Thyroid gland (tissue), 4 donors: Measurements from ENCODE around the gene ZNHIT1. TPM values are rescaled to one million over a fixed set of nuclear protein-coding genes. Genes with fewer than 3 reads are reported as not detected.

Experiments
- DNase-seq, 2 donors: peaks; one replicate each; pipeline ENCODE4 v3.0.0-alpha.2; 2019
- H3K27ac ChIP-seq, 3 donors: fragments of 200-600 bp; sonication (generic); 1 replicate in 2 of 3; 2 replicates in 1 of 3; pipeline ENCODE4 v1.5.1; 2016 to 2019; ENCODE audit warnings: mild to moderate bottlenecking in 1 of 3, moderate library complexity in 1 of 3
- H3K27me3 ChIP-seq: fragments of 200-600 bp; sonication (generic); one replicate; pipeline ENCODE4 v1.5.1; 2019
- H3K36me3 ChIP-seq, 2 donors: fragments of 200-600 bp; sonication (generic); one replicate each; pipeline ENCODE4 v1.5.1; 2016 to 2019
- H3K4me1 ChIP-seq, 2 donors: fragments of 200-600 bp; sonication (generic); one replicate each; pipeline ENCODE4 v1.5.1; 2017 to 2019
- H3K4me3 ChIP-seq, 3 donors: fragments of 200-600 bp; sonication (generic); replicated peaks in 1 of 3; 1 replicate in 2 of 3; 2 replicates in 1 of 3; pipeline ENCODE4 v1.5.1; 2016; ENCODE audit warnings: mild to moderate bottlenecking in 1 of 3
- H3K9me3 ChIP-seq: fragments of 200-600 bp; sonication (generic); one replicate; pipeline ENCODE4 v1.5.1; 2017
- POLR2A ChIP-seq, 2 donors: fragments of 450-650 bp; IDR thresholded peaks; one replicate each; pipeline ENCODE4 v1.6.1; 2017; ENCODE audit warnings: antibody characterized with exemption in 2 of 2, mild to moderate bottlenecking in 2 of 2, moderate library complexity in 1 of 2
- WGBS, 2 donors: methylation state at CpG; one replicate each; pipeline ENCODE4 v1.1.5; 2017; 5-methylcytosine and 5-hydroxymethylcytosine counted together
- intact Hi-C: fragments of 100-400 bp; cut with DNase I; formaldehyde crosslinking; loops from one replicate; pipeline ENCODE4 v1.15.1; 2023
- total RNA-seq, 4 donors: library from RNA; depleted of rRNA; stranded (reverse); fragments of >200 nt; gene quantifications; one replicate each; pipeline ENCODE4 v1.2.3, GENCODE V29; 2016
- TF ChIP-seq, protein P1 (sequence below), 6 experiments: fragments of 200-600 bp in 3 of 6; fragments of 450-650 bp in 3 of 6; sonication (generic) in 3 of 6; IDR thresholded peaks; one replicate each; pipeline ENCODE4 v1.5.1; 2016 to 2019; ENCODE audit warnings: antibody characterized with exemption in 6 of 6, mild to moderate bottlenecking in 2 of 6, inconsistent platforms in 1 of 6, moderate library complexity in 1 of 6

Gene ZNHIT1
- total RNA-seq, 4 donors from 2014 or later: 71.5 to 141 (median 107) TPM

DNA sequence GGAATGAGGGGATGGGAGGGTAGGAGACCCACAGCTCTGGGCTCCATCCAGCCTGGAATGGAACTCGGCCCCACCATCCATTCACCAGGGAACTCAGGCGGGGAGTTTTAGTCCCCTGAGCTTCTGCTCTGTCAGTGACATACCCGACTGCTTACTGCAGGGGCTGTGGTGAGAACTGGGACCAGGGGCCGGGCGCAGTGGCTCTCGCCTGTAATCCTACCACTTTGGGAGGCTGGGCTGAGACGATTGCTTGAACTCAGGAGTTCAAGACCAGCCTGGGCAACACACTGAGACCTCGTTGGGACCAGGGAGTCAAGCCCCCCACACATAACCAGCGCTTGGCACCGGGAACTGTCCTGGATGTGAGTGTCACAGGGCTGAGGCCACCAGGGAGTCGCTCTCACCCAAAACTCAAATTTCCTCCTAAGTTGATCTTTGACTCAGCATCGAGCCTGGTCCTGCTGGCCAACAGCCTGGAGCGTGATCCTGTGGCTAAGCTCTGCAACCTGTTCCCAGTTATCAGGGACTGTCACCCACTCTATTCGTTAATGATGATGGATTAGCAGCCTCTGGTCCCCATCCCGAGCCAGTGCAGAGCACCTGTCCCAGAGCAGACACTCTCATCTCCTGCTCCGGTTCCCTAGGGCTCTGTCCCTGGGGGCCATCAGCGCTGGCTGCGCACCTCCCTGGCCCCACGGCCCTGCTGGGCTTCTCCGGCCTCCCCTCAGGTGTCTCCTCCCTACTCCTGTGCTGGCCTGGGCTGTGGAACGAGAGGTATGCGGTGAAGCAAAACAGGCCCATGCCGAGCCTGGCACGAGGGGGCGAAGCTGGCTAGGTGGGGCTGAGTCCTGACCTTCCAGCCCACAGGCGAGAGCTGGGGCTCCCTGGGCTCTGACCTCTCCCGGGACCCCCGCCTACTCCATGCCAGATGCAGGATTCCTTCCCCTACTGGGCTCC is 20.5 kb downstream of the ZNHIT1 start:
- H3K4me3 ChIP-seq: no peak overlapping the region
- WGBS, 2 donors: 74 to 82% methylated on average over 9 to 22 of the region's 28 CpGs
- DNase-seq: no peak
- peaks cover 5 to 22% of the 10 kb centered on the region in 2 donors for H3K4me1 ChIP-seq
- H3K9me3 ChIP-seq: no peaks in the 10 kb centered on the region
- peak overlapping the region; percentile 63 to 81 (median 74) for H3K27ac ChIP-seq
- no peaks in the 10 kb centered on the region for H3K27me3 ChIP-seq
- peaks cover 16% of the 10 kb centered on the region in 2 donors for H3K36me3 ChIP-seq
- intact Hi-C loops: no loop called here
- TF ChIP-seq POLR2A (IDR thresholded peaks at IDR 0.05): no peak
- TF ChIP-seq, protein P1, sequence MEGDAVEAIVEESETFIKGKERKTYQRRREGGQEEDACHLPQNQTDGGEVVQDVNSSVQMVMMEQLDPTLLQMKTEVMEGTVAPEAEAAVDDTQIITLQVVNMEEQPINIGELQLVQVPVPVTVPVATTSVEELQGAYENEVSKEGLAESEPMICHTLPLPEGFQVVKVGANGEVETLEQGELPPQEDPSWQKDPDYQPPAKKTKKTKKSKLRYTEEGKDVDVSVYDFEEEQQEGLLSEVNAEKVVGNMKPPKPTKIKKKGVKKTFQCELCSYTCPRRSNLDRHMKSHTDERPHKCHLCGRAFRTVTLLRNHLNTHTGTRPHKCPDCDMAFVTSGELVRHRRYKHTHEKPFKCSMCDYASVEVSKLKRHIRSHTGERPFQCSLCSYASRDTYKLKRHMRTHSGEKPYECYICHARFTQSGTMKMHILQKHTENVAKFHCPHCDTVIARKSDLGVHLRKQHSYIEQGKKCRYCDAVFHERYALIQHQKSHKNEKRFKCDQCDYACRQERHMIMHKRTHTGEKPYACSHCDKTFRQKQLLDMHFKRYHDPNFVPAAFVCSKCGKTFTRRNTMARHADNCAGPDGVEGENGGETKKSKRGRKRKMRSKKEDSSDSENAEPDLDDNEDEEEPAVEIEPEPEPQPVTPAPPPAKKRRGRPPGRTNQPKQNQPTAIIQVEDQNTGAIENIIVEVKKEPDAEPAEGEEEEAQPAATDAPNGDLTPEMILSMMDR (IDR thresholded peaks at IDR 0.05): no peak

DNA sequence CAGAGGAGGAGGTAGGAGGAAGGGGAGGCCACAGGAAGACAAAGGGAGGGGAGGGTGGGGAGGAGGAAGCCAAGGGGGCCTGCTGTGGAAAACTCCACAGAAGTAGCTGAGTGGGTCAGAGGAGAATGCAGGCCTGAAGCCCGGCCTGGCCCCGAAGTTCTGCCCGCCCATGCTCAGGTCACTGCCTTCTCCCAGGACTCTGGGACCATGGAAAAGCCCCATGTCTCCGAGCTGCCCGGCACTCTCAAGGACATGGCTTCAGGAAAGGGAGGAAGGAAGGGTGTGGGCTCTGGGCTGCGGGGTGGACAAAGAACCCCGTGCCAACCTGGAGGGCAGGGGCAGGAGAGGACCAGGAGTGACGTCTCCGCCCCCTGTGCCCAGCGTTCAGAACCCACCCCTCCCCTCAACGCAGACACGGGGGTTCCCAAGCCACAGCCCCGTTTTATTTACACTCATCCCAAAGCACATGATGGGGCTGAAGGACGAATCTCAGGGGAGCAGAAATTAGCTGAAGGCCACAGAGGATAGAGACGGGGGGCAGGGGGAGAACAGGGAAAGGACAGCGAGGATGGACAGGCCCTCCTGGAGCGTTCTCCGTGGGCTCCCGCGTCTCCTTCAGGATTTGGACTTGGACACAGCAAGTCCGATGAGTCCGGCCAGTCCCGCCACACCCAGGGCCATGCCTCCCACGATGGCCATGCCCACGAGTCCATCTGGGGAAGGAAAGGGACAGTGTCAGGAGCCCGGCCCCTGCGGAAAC is 21.4 kb downstream of the ZNHIT1 start:
- Histone ChIP-seq H3K27me3 (no peaks in the 10 kb centered on the region), H3K36me3 (peaks cover 16% of the 10 kb centered on the region in 2 donors), H3K4me3 (no peak overlapping the region), H3K9me3 (no peaks in the 10 kb centered on the region), H3K27ac (peak overlapping the region; percentile 63 to 81 (median 74)), H3K4me1 (peaks cover 12 to 27% of the 10 kb centered on the region in 2 donors)
- intact Hi-C loops: no loop called here
- WGBS, 2 donors: 71 to 79% methylated on average over 24 to 27 of the region's 27 CpGs
- DNase-seq: no peak
- no peak for TF ChIP-seq POLR2A (IDR thresholded peaks at IDR 0.05)
- TF ChIP-seq, protein P1 (IDR thresholded peaks at IDR 0.05): no peak

DNA sequence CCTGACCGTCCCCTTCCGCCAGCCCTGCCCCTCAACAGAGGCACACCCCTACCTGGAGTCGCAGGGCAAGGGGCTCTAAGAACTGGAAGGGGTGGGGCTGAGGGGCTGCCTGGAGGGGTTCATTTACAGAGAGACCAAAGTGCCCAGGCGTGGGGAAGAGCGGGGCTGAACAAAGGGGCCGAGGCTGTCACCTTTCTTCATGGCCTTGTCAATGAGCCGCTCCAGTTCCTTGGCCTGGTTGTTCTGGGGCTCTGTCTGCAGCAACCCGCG is 21.9 kb downstream of the ZNHIT1 start:
- WGBS, 2 donors: 96 to 97% methylated on average over 7 to 9 of the region's 9 CpGs
- H3K9me3 ChIP-seq: no peaks in the 10 kb centered on the region
- H3K4me1 ChIP-seq: peaks cover 12 to 27% of the 10 kb centered on the region in 2 donors
- peak overlapping the region in 2 of 3 donors; percentile 74 to 81 for H3K27ac ChIP-seq
- intact Hi-C loops: no loop called here
- TF ChIP-seq POLR2A (IDR thresholded peaks at IDR 0.05): no peak
- TF ChIP-seq, protein P1 (IDR thresholded peaks at IDR 0.05): no peak
- DNase-seq: no peak
- no peaks in the 10 kb centered on the region for H3K27me3 ChIP-seq
- H3K4me3 ChIP-seq: no peak overlapping the region
- H3K36me3 ChIP-seq: peaks cover 16% of the 10 kb centered on the region in 2 donors

- peak overlapping the region in 1 of 3 donors; percentile 81 for H3K27ac ChIP-seq
These were observed 22.5 kb downstream of the ZNHIT1 start for GRCh38 chr7:101240226-101241014.

More at GRCh38 chr7:101240226-101241014, 22.5 kb downstream of the ZNHIT1 start:
- 94 to 96% methylated on average over 32 of the region's 32 CpGs for WGBS, 2 donors
- no peak for TF ChIP-seq POLR2A (IDR thresholded peaks at IDR 0.05)
- TF ChIP-seq, protein P1 (IDR thresholded peaks at IDR 0.05): no peak
- Histone ChIP-seq H3K27me3 (no peaks in the 10 kb centered on the region), H3K36me3 (peaks cover 16% of the 10 kb centered on the region in 2 donors), H3K4me3 (no peak overlapping the region), H3K9me3 (no peaks in the 10 kb centered on the region), H3K4me1 (peaks cover 16 to 30% of the 10 kb centered on the region in 2 donors)
- DNase-seq: no peak
- intact Hi-C loops: no loop called here
